ENCODE data around the gene CRB2.

Gene CRB2

DNA sequence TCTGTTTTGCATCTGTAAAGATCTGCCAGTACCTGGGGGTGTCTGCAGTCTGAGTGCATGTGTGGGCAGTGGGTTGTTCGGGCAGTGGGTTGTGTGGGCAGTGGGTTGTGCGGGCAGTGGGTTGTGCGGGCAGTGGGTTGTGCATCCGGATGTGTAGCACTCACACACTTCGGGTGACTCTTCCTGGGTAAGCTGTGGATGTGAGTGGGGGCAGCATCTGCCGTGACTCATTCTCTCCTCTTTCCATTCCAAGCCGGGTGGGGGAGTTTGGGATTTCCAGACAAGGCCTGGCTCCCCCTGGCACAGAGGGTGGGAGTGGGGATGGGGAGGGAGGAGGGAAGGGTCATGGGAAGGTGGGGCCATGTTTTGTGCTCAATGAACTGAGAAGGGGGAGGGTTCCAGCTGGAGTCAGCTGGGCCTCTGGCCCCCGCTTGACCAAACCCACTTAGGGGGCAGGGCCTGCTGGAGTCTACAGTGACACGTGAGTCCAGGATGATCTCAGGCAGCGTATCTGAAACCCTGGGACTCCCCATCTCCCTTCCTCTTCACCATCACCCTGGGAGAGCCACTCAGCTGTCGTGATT, 8.3 kb downstream of the CRB2 start:
- no peak for DNase-seq (ENCODE audit: low read depth)

DNA sequence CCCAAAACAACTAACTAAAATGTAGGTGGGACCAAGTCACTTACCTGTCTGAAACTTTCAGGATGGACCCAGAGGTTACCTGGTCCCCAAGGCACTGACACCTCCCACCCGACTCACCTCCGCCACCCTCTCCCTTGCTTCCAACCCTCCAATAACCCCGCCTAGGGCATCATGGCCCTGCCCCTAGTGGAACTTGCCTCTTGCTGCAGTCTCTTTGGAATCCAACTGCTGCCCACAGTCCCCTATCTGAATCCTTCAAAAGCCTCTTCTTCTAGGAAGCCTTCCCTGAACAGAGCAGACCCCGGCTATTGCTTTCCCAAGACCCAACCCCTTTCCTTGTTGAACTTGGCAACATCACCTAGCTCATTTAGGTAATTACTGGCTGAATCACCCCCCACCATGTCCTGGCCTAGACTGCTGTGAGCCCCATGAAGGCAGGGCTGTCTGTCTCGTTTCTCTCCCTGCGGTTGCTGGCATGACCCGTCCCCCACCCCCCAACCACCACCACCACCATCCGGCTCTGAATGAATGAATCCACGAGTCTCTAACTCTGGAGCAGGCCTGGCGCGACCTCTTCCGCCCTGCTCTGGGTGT, 9.4 kb downstream of the CRB2 start:
- DNase-seq (ENCODE audit: low read depth) = no peak

DNA sequence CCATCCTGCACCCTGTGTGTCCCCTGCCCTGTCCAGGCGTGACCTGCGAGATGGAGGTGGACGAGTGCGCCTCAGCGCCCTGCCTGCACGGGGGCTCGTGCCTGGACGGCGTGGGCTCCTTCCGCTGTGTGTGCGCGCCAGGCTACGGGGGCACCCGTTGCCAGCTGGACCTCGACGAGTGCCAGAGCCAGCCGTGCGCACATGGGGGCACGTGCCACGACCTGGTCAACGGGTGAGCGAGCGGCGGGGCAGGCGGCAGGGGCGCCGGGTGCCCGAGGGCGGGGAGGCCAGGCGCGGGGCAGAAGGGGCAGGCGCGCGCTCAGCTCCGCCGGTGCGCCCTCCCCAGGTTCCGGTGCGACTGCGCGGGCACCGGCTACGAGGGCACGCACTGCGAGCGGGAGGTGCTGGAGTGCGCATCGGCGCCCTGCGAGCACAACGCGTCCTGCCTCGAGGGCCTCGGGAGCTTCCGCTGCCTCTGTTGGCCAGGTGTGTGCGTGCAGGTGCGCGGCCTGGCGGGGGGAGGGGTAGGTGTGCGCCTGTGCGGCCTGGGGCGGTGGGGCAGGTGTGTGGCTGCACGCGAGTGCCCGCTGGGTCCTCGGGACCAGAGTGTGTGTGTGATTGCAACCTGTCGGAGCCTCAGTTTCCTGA, 10.0 kb downstream of the CRB2 start:
- DNase-seq (ENCODE audit: low read depth) = no peak

DNA sequence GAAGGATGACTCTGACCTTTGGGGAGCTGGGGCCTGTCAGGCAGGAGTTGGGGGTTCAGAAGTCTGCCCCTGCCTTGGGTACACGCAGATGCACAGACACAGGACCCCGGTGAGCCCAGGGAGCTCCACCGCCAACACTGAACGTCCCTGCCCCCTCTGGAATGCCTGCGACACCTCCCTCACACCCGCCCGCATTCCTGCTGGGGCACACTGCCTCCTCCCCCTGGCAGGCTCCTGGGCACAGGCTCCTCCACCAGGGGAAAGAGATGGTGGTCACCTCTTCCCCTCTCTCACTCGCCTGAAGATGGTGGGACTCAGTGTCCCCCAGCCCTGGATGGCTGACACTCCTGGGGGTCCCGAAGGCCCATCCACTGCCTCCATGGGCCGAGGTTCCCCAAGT, 12.0 kb downstream of the CRB2 start:
- no peak for DNase-seq (ENCODE audit: low read depth)

DNA sequence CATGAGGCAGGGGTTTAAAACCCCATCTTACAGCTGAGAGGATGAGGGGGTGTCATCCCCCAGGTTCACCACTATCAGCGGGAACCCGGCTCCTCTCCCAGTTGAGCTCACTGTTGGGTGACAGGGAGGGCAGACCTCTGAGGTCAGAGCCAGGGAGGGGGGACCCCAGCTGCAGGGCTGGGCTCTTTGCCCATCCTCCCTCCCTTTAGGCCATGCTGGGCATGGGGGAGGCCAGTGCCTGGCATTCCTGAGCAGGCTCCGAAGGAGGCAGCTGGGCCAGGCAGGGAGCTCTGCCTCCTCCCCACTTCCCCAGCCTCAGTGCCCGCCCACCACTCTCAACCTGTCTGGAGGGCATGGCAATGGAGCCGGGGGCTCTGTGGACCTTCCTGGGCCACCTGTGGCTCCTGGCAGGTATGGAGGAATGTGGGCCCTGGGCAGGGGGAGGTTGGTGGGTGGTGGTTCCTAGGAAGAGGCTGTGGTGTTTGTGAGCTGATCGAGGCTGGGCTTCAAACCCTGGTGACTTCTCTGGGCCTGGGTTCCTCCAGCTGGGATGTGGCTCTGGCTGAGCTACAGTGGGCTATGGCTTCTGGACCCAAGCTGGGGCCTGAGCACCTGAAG, 12.6 kb downstream of the CRB2 start:
- DNase-seq (ENCODE audit: low read depth) = no peak

DNA sequence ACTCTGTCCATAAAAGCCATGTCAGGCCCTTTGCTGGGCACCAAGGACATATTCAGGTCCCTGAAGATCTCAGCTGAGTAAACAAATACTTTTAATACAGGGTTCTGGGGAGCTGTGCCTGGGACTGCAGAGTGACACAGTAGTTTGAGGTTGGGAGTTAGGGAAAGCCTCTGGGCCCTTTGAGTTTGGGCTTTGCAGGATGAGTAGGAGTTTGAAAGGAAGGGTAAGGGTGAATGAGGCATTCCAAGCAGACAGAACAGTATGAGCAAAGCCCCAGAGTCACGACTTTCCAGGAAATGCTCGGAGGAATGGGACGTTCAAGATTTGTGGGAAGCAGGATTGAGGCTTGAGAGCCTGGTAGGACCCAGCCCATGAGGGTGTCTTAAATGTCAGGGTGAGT, 13.3 kb downstream of the CRB2 start:
- DNase-seq (ENCODE audit: low read depth) = no peak

DNA sequence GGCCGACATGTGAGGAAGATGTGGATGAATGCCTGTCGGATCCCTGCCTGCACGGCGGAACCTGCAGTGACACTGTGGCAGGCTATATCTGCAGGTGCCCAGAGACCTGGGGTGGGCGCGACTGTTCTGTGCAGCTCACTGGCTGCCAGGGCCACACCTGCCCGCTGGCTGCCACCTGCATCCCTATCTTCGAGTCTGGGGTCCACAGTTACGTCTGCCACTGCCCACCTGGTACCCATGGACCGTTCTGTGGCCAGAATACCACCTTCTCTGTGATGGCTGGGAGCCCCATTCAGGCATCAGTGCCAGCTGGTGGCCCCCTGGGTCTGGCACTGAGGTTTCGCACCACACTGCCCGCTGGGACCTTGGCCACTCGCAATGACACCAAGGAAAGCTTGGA, 14.1 kb downstream of the CRB2 start:
- DNase-seq (ENCODE audit: low read depth) = no peak

DNA sequence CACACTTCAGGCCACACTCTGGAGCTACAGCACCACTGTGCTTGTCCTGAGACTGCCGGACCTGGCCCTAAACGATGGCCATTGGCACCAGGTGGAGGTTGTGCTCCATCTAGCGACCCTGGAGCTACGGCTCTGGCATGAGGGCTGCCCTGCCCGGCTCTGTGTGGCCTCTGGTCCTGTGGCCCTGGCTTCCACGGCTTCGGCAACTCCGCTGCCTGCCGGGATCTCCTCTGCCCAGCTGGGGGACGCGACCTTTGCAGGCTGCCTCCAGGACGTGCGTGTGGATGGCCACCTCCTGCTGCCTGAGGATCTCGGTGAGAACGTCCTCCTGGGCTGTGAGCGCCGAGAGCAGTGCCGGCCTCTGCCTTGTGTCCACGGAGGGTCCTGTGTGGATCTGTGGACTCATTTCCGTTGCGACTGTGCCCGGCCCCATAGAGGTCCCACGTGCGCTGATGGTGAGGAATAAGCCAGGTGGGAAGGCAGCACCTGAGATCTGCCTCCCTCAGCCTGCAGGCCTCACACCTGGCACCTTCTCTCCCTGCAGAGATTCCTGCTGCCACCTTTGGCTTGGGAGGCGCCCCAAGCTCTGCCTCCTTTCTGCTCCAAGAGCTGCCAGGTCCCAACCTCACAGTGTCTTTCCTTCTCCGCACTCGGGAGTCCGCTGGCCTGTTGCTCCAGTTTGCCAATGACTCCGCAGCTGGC, 14.7 kb downstream of the CRB2 start:
- DNase-seq (ENCODE audit: low read depth) = no peak

DNA sequence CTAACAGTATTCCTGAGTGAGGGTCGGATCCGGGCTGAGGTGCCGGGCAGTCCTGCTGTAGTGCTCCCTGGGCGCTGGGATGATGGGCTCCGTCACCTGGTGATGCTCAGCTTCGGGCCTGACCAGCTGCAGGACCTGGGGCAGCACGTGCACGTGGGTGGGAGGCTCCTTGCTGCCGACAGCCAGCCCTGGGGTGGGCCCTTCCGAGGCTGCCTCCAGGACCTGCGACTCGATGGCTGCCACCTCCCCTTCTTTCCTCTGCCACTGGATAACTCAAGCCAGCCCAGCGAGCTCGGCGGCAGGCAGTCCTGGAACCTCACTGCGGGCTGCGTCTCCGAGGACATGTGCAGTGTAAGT, 15.2 kb downstream of the CRB2 start:
- no peak for DNase-seq (ENCODE audit: low read depth)

DNA sequence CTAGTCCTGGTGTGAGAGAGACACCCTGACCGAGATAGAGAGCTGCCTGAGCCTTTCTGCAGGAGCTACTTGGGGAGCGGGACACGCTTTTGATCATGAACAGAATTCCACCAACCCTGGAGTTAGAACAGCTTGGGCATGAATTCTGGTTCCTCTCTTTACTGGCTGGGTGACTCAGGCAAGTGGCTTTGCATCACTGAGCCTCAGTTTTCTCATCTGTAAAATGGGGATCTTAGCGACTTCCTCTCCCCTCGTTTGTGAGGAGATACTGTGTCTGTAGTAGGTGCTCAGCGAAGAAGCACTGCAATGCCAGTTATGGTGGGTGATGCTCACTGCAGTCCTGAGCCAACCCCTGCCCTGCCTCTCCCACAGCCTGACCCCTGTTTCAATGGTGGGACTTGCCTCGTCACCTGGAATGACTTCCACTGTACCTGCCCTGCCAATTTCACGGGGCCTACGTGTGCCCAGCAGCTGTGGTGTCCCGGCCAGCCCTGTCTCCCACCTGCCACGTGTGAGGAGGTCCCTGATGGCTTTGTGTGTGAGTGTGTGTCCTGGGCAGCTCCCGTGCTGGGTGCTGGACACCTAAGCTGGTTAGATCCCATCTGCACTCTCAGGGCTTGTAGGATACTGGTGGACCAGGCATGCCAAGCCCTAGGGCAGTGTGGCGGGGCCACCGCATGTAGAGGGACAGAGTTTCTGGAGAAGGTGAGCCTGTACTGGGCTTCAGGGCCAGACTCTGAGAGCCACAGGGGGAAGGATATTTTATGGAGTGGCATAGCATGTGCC, 16.0 kb downstream of the CRB2 start:
- DNase-seq (ENCODE audit: low read depth) = no peak

DNA sequence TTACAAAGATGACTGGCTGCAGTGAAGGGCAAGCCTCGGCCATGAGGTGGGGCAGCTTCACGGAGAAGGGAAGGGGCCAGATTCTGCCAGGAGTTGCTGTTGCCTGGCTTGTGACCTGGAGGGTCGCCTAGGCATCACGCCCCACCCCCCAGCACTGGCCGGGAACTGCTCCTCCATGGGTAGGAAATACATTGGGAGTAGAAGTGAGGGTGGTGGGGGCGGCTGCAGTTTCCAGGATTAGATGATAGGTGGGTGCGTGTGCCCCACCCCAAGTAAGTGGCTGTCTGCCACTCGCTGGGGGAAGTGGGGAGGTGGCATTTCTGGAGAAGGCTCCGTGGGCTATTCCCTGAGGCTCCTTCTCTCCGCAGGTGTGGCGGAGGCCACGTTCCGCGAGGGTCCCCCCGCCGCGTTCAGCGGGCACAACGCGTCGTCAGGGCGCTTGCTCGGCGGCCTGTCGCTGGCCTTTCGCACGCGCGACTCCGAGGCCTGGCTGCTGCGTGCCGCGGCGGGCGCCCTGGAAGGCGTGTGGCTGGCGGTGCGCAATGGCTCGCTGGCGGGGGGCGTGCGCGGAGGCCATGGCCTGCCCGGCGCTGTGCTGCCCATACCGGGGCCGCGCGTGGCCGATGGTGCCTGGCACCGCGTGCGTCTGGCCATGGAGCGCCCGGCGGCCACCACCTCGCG, 16.9 kb downstream of the CRB2 start:
- DNase-seq (ENCODE audit: low read depth) = no peak

DNA sequence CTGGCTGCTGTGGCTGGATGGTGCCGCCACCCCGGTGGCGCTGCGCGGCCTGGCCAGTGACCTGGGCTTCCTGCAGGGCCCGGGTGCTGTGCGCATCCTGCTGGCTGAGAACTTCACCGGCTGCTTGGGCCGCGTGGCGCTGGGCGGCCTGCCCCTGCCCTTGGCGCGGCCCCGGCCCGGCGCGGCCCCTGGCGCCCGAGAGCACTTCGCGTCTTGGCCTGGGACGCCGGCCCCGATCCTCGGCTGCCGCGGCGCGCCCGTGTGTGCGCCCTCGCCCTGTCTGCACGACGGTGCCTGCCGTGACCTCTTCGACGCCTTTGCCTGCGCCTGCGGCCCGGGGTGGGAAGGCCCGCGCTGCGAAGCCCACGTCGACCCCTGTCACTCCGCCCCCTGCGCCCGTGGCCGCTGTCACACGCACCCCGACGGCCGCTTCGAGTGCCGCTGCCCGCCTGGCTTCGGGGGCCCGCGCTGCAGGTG, 17.5 kb downstream of the CRB2 start:
- no peak for DNase-seq (ENCODE audit: low read depth)

DNA sequence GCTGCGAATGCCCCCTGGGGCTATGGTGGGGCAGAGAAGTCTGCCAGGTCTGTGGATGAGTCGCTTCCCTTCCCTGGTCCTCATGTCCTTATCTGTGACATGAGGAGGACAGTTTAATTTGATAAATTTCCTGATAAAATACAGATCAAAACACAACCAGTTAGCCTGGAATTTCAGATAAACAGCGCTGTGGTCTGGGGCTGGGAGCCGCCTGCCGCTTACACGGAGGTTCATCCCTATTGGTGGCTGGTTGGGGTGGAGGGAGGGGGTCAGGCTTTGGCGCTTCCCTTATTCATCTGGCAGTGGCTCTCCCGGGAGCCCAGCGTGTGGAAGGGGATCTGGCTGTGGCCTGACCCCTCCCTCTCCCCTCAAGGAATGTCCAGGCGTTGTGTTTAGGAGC, 17.9 kb downstream of the CRB2 start:
- DNase-seq (ENCODE audit: low read depth) = no peak

DNA sequence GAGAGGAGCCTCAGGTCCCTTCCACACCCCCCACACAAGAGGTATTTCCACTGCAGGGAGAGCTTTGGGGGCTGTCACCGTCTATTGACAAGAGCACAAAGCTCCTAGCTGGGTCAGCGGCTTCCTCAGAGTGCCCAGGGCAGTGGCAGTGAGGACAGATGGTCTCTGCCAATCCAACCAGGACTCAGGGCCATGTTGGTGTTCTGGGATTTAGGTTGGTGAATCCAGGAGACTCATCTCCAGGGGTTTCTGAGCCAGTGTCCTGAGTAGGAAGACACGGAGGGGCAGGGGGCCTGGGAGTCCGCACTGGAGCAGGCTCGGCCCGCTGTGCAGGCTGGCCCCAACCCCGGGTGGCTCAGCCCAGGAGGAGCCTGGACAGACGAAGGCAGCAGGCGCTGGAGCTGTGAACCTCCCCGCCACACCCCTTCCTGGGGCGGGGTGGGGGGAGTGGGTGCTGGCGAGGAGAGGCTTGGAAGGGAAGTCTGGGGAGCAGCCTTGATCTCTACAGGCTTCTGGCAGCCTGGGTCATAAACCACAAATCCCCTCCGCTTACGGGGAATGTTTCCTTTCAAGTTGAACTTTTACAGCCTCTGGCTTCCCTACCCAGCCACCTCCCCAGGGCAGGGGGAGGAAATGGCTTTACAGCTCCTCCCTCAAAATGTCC, 19.6 kb downstream of the CRB2 start:
- no peak for DNase-seq (ENCODE audit: low read depth)

DNA sequence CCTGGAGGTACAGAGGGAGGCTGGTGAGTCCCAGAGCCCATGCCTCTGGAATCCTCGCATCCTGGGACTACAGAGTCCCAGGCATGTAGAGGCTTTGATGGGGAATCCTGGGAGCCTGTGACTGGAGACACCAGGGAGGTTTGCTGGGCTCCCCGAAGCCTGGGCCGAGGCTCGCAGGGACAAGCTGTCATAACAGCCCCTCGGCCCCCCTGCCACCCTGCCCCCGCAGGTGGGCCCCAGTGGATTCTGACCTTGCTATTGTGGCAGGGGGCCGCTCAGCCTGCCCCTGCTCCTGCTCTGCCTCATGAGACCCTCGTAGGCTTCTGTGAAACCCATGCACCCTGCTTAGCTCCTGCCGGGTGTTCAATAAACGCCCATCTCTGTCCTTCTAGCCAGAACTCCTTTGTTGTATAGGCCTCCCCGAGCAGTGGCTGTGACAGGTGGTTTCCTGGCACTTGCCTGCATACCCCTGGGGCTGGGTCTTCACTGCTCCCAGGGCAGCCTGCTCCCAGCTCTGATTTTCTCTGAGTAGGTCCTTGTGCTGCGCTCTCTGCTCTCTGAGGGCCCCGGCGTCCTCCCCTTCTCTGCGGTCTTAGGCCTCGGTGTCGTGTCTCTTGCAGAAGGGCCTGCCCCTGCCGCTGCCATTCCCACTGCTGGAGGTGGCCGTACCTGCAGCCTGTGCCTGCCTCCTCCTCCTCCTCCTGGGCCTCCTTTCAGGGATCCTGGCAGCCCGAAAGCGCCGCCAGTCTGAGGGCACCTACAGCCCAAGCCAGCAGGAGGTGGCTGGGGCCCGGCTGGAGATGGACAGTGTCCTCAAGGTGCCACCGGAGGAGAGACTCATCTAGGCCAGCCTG, 20.4 kb downstream of the CRB2 start:
- no peak for DNase-seq (ENCODE audit: low read depth)

DNA sequence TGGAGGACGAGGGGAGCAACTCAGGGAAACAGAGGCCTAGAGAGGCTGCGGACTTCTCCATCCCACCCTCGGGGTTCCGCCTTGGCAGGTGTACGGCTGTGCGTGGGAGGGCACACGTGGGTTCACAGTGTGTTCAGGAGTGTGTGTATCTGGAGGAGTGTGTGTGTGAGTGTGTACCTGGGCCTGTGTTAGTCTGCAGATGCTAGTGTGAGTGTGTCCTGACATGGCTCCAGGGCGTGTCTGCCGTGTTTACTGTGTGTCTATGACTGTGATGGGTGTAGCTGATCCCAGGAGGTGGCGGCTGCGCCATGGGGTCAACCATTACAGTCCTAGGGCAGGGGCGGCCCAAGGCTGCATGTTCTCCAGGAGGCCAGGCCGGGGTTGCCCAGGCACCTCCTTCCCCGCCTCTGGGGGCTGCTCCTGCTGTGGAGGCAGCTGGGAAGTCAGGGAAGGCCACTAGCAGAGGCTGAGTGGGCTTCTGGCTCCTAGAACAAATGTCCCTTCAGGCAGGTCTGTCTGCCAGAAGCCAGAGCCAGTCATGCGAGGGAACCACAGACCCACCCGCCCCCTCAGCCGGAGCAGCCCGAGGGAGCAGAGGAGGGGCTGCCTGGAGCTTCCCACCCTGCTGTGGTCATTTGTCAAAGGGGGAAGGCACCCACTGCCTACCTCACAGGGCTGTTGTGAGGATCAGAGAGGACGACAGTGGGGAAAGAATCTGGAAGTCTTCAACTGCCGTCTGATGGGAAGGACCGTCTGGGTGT, 21.4 kb downstream of the CRB2 start:
- no peak for DNase-seq (ENCODE audit: low read depth)

DNA sequence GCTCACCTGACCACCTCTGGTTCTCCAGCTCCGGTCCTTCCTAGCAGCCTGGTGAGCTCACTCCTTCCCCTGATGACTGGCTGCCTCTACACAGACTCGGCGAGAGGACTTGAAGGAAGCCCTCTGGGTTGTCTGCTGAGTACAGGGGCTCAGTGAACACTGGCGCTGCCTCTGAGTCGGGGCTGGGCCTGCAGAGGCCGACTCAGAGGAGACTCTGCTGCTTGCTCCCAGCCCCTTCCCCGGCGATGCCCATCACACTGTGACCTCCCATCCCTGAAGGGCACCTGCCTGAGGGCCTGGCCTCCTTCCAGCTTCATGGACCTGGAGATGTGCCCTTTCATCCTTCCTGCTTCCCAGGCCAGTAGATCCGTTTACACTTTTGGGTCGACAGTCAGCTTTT, 22.0 kb downstream of the CRB2 start:
- no peak for DNase-seq (ENCODE audit: low read depth)

DNA sequence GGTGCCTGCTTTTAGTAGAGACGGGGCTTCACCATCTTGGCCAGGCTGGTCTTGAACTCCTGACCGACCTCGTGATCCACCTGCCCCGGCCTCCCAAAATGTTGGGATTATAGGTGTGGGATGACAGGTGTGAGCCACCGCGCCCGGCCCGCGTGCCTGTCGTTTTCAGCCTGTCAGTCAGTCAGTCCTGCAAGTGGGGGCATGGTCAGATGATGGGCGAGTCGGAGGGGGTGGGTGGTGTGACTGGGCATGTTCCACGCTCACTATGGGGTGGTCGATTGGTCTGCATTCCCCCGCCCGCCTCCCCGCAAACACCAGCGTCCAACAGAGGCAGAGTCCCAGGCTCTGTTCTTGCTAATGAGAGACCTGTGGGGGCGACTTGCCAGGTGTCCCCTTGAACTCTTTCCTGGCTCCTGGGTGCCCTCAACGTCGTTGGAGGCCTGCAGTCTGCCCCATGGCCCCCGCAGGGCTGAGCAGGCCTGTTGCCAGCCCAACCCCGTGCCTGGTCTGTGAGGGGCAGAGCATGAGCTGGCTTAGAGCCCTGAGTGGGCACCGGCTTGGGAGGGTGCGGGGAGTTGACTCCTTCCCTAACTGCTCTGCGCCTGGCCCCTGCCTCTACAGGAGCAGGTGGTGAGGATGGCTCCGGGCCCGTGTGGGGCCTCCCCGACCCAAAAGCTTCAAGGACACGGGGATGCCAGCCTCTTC, 23.1 kb downstream of the CRB2 start:
- no peak for DNase-seq (ENCODE audit: low read depth)

All from activated T-helper 1 cell treated with Interleukin-2 at 50 U/mL for 16 hours (primary cell).